K562 (cell line): ENCODE data around the gene APBB2.

Source experiments
- CREB5 ChIP-seq: fragments of 250-450 bp; sonication (Bioruptor Pico); IDR thresholded peaks from 2 replicates; pipeline ENCODE4 v1.5.0; 2020; ENCODE audit warnings: mild to moderate bottlenecking
- EZH2 ChIP-seq: IDR thresholded peaks from 2 replicates; pipeline ENCODE4 v1.6.1; 2012; ENCODE audit warnings: low read depth, mild to moderate bottlenecking, inconsistent platforms, low read length, borderline replicate concordance
- POLR2AphosphoS5 ChIP-seq: IDR thresholded peaks from 2 replicates; pipeline ENCODE4 v1.6.1; 2011; ENCODE audit warnings: mild to moderate bottlenecking, low read depth, low read length, moderate library complexity; ENCODE audit not compliant: control insufficient read depth, insufficient read depth
- TARDBP ChIP-seq: fragments of 450-650 bp; IDR thresholded peaks from 2 replicates; pipeline ENCODE4 v1.6.1; 2016
- ZC3H4 ChIP-seq: sonication (generic); formaldehyde crosslinking; IDR thresholded peaks from 2 replicates; pipeline ENCODE4 v1.9.0; 2021; ENCODE audit warnings: missing genetic modification reagents, borderline replicate concordance
- ZSCAN29 ChIP-seq: fragments of 450-650 bp; IDR thresholded peaks from 2 replicates; pipeline ENCODE4 v1.6.1; 2017

- TF ChIP-seq EZH2, result no peak
- TF ChIP-seq POLR2AphosphoS5, result no peak
- TF ChIP-seq ZC3H4 (CRISPR knock-in tag), result no peak
- no peak for TF ChIP-seq TARDBP
- TF ChIP-seq ZSCAN29, result no peak
- no peak for TF ChIP-seq CREB5 (CRISPR knock-in tag)
These were observed 70.9 kb downstream of the APBB2 start for GRCh38 chr4:41143311-41144039.
